WTC11 (cell line): ENCODE results near the gene EGLN2.

ENCODE experiments used
- CBFB ChIP-seq: sonication (generic); formaldehyde crosslinking; IDR thresholded peaks from 2 replicates; pipeline ENCODE4 v1.8.1; 2022; ENCODE audit warnings: mild to moderate bottlenecking, low read depth, missing genetic modification reagents
- ESRRA ChIP-seq: sonication (generic); formaldehyde crosslinking; IDR thresholded peaks from 2 replicates; pipeline ENCODE4 v1.8.1; 2022; ENCODE audit warnings: mild to moderate bottlenecking, missing genetic modification reagents, borderline replicate concordance
- JAZF1 ChIP-seq: fragments of 250-450 bp; sonication (Bioruptor Pico); IDR thresholded peaks from 2 replicates; pipeline ENCODE4 v1.9.0; 2021; ENCODE audit warnings: moderate library complexity, mild to moderate bottlenecking, inconsistent platforms
- NFYB ChIP-seq: sonication (generic); formaldehyde crosslinking; conservative IDR thresholded peaks from 2 replicates; pipeline ENCODE4 v1.8.0; 2022; ENCODE audit warnings: low read depth, missing genetic modification reagents
- SP1 ChIP-seq: sonication (generic); formaldehyde crosslinking; conservative IDR thresholded peaks from 2 replicates; pipeline ENCODE4 v1.8.1; 2022; ENCODE audit warnings: missing genetic modification reagents
- TCF7 ChIP-seq: sonication (generic); formaldehyde crosslinking; IDR thresholded peaks from 2 replicates; pipeline ENCODE4 v1.8.0; 2022; ENCODE audit warnings: mild to moderate bottlenecking, low read depth, missing genetic modification reagents, moderate library complexity
- TEAD4 ChIP-seq: sonication (generic); formaldehyde crosslinking; IDR thresholded peaks from 2 replicates; pipeline ENCODE4 v1.8.0; 2022; ENCODE audit warnings: mild to moderate bottlenecking, missing genetic modification reagents
- ZNF121 ChIP-seq: sonication (generic); formaldehyde crosslinking; IDR thresholded peaks from 2 replicates; pipeline ENCODE4 v1.8.0; 2023; ENCODE audit warnings: missing genetic modification reagents
- ZNF317 ChIP-seq: sonication (generic); formaldehyde crosslinking; IDR thresholded peaks from 2 replicates; pipeline ENCODE4 v1.8.1; 2023; ENCODE audit warnings: low read depth, mild to moderate bottlenecking, moderate library complexity, missing genetic modification reagents, borderline replicate concordance
- TF ChIP-seq, protein P1 (sequence below): fragments of 200-600 bp; IDR thresholded peaks from 2 replicates; pipeline ENCODE4 v1.8.0; 2022; ENCODE audit warnings: antibody characterized with exemption
- TF ChIP-seq, protein P2 (sequence below): sonication (generic); formaldehyde crosslinking; IDR thresholded peaks from 2 replicates; pipeline ENCODE4 v1.8.1; 2023; ENCODE audit warnings: mild to moderate bottlenecking, missing genetic modification reagents, moderate library complexity
- TF ChIP-seq, protein P3 (sequence below): sonication (generic); formaldehyde crosslinking; conservative IDR thresholded peaks from 2 replicates; pipeline ENCODE4 v1.8.1; 2022; ENCODE audit warnings: mild to moderate bottlenecking, missing genetic modification reagents

DNA sequence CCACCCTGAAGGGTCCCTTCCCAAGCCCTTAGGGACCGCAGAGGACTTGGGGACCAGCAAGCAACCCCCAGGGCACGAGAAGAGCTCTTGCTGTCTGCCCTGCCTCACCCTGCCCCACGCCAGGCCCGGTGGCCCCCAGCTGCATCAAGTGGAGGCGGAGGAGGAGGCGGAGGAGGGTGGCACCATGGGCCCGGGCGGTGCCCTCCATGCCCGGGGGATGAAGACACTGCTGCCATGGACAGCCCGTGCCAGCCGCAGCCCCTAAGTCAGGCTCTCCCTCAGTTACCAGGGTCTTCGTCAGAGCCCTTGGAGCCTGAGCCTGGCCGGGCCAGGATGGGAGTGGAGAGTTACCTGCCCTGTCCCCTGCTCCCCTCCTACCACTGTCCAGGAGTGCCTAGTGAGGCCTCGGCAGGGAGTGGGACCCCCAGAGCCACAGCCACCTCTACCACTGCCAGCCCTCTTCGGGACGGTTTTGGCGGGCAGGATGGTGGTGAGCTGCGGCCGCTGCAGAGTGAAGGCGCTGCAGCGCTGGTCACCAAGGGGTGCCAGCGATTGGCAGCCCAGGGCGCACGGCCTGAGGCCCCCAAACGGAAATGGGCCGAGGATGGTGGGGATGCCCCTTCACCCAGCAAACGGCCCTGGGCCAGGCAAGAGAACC lies 1.5 kb downstream of the EGLN2 start:
- TF ChIP-seq, protein P1, sequence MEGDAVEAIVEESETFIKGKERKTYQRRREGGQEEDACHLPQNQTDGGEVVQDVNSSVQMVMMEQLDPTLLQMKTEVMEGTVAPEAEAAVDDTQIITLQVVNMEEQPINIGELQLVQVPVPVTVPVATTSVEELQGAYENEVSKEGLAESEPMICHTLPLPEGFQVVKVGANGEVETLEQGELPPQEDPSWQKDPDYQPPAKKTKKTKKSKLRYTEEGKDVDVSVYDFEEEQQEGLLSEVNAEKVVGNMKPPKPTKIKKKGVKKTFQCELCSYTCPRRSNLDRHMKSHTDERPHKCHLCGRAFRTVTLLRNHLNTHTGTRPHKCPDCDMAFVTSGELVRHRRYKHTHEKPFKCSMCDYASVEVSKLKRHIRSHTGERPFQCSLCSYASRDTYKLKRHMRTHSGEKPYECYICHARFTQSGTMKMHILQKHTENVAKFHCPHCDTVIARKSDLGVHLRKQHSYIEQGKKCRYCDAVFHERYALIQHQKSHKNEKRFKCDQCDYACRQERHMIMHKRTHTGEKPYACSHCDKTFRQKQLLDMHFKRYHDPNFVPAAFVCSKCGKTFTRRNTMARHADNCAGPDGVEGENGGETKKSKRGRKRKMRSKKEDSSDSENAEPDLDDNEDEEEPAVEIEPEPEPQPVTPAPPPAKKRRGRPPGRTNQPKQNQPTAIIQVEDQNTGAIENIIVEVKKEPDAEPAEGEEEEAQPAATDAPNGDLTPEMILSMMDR = no peak
- no peak for TF ChIP-seq TCF7 (CRISPR knock-in tag)
- TF ChIP-seq ZNF317 (CRISPR knock-in tag) = no peak
- TF ChIP-seq, protein P2, sequence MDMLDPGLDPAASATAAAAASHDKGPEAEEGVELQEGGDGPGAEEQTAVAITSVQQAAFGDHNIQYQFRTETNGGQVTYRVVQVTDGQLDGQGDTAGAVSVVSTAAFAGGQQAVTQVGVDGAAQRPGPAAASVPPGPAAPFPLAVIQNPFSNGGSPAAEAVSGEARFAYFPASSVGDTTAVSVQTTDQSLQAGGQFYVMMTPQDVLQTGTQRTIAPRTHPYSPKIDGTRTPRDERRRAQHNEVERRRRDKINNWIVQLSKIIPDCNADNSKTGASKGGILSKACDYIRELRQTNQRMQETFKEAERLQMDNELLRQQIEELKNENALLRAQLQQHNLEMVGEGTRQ = no peak
- 0 out of 2 replicates have a peak, but pooled peaks have one; percentile 26 for TF ChIP-seq ESRRA (CRISPR knock-in tag)
- no peak for TF ChIP-seq ZNF121
- TF ChIP-seq NFYB (CRISPR knock-in tag) = no peak
- no peak for TF ChIP-seq CBFB (CRISPR knock-in tag)
- no peak for TF ChIP-seq TEAD4
- TF ChIP-seq SP1 (CRISPR knock-in tag) = no peak
- TF ChIP-seq, protein P3, sequence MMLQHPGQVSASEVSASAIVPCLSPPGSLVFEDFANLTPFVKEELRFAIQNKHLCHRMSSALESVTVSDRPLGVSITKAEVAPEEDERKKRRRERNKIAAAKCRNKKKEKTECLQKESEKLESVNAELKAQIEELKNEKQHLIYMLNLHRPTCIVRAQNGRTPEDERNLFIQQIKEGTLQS (CRISPR knock-in tag) = no peak
- TF ChIP-seq JAZF1 (CRISPR knock-in tag) = no peak
